T-helper 2 cell (primary cell): ENCODE data around the gene TRPM1.
A peak's percentile ranks its signal among the peaks of the same experiment; 100 is the strongest.

Source experiments
- DNase-seq, 5 experiments: peaks; one replicate each; pipeline versions ENCODE4 v3.0.0 to v3.0.0-alpha.2; 2012 to 2022

Gene TRPM1

GRCh38 chr15:31013863-31014607, 87.5 kb downstream of the TRPM1 start:
- peak in 1 of 5 experiments; percentile 21 for DNase-seq

GRCh38 chr15:31012455-31012854, 89.1 kb downstream of the TRPM1 start:
- DNase-seq: no peak

GRCh38 chr15:31010036-31010435, 91.5 kb downstream of the TRPM1 start:
- DNase-seq: no peak

GRCh38 chr15:31005660-31006059, 95.9 kb downstream of the TRPM1 start:
- DNase-seq: no peak

- DNase-seq: peak in 2 of 5 experiments; percentile 16 to 21
These were observed 97.2 kb downstream of the TRPM1 start for GRCh38 chr15:31004220-31004733.

GRCh38 chr15:31001702-31002101, 99.8 kb downstream of the TRPM1 start:
- DNase-seq: no peak

- no peak for DNase-seq
These were observed 101.8 kb downstream of the TRPM1 start for GRCh38 chr15:30999729-31000128.

GRCh38 chr15:30997270-30997669, 104.3 kb downstream of the TRPM1 start:
- DNase-seq: peak in 1 of 5 experiments; percentile 8

- DNase-seq: no peak
These were observed 109.2 kb downstream of the TRPM1 start for GRCh38 chr15:30992249-30992864.

- peak; percentile 54 to 86 (median 62) for DNase-seq
These were observed 110.0 kb downstream of the TRPM1 start, which contains the start of gene MTMR10 for GRCh38 chr15:30991255-30992235. MTMR10 (minus strand) TSS chr15:30991628; CDS start chr15:30991506, 122 bp downstream.

- no peak for DNase-seq
These were observed 110.9 kb downstream of the TRPM1 start for GRCh38 chr15:30990446-30991254.

- DNase-seq: peak in 1 of 5 experiments; percentile 33
These were observed 111.5 kb downstream of the TRPM1 start for GRCh38 chr15:30990036-30990435.

GRCh38 chr15:30985081-30985531, 116.4 kb downstream of the TRPM1 start:
- DNase-seq: no peak

GRCh38 chr15:30984542-30984941, 117.0 kb downstream of the TRPM1 start:
- DNase-seq: no peak

- no peak for DNase-seq
These were observed 117.4 kb downstream of the TRPM1 start for GRCh38 chr15:30984118-30984517.

GRCh38 chr15:30979457-30979856, 122.1 kb downstream of the TRPM1 start:
- peak in 1 of 5 experiments; percentile 38 for DNase-seq

- DNase-seq: no peak
These were observed 123.2 kb downstream of the TRPM1 start for GRCh38 chr15:30978328-30978727.

GRCh38 chr15:30974112-30974511, 127.4 kb downstream of the TRPM1 start:
- DNase-seq: no peak

GRCh38 chr15:30973379-30973778, 128.1 kb downstream of the TRPM1 start:
- DNase-seq: peak in 1 of 5 experiments; percentile 43

- no peak for DNase-seq
These were observed 131.8 kb downstream of the TRPM1 start for GRCh38 chr15:30969724-30970123.

GRCh38 chr15:30963681-30964080, 137.8 kb downstream of the TRPM1 start:
- no peak for DNase-seq

GRCh38 chr15:30962659-30963058, 138.9 kb downstream of the TRPM1 start:
- DNase-seq: no peak
